Bone marrow (tissue), 2 donors: ENCODE measurements around the gene RANBP9.
A peak's percentile ranks its signal among the peaks of the same experiment; 100 is the strongest.

Experiments used
- DNase-seq, 2 donors: peaks; one replicate each; lab custom pipeline; 2025; lab: John Stamatoyannopoulos, UW

RANBP9 gene

GRCh38 chr6:13648850-13649249 is 62.8 kb downstream of the RANBP9 start:
- DNase-seq: no peak

DNA sequence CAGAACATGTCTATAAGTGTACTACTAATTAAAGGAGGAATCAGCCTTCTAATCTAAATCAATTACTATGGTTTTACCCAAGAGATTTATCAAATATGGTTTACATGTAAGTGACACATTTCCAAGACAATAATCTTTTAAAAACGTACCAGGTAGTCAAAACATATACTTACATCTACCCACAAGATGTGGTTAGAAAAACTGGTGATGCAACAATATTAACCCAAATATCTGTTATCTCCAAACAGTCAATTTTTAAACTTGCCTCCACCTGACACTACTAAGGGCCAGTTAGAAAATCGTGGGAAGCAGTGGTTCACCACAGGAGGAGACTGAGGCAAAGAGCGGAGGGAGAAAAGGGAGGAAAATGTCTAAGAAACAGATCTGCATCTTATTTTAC is 68.5 kb downstream of the RANBP9 start:
- no peak for DNase-seq

GRCh38 chr6:13641315-13641714 is 70.3 kb downstream of the RANBP9 start:
- no peak for DNase-seq

GRCh38 chr6:13638626-13639025 is 73.0 kb downstream of the RANBP9 start:
- DNase-seq: no peak

GRCh38 chr6:13638014-13638413 is 73.6 kb downstream of the RANBP9 start:
- no peak for DNase-seq

- peak in 1 of 2 donors; percentile 27 for DNase-seq
Measured at GRCh38 chr6:13635948-13636658, 75.5 kb downstream of the RANBP9 start.

GRCh38 chr6:13633343-13633742 is 78.3 kb downstream of the RANBP9 start:
- no peak for DNase-seq

DNA sequence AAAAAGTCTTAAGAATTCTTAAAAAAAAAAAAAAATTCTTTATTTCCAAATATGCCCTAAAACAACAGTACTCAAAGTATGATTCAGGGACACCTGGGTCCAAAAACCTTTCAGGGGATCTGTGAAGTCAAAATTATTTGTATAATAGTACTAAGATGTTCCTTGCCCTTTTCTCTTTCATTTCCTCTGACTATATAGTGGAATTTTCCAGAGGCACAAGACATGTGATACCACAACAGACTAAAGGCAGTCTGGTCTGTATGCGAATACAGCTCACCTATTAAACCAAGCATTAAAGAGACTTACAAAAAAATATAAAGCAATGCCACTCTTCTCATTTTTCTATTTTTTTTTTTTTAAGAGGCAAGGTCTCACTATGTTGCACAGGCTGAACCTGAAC is 81.1 kb downstream of the RANBP9 start:
- no peak for DNase-seq

DNA sequence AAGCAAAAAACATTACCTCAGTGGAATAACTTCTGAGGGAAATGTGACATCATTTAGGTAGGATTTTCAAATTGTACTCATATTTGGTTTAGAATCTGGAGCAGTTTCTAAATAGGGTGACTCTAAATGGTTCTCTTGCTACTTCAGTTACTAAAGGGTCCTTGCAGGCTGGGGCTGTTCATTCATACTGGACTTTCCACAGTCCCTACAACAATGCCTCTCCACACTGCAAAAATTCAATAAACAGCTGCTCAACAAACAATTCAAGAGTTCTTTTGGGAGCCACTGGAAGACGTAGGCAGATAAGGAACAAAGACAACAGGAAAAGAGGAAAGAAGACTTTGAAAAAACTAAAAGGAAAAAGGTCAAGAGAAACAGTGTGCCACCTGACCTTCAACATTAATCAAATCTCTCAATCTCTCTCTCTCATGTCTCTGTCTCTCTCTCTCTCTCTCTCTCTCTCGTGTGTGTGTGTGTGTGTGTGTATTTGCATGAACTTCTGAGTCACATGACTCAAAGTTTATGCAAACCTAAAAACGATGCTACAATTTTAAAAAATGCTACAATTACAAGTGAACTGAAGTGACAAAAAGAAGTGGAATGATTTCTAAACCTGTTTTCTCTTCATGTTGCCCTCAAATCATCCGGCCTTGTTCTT is 82.0 kb downstream of the RANBP9 start:
- DNase-seq: no peak

- DNase-seq: peak in 1 of 2 donors; percentile 21
Measured at GRCh38 chr6:13624871-13625288, 86.8 kb downstream of the RANBP9 start.

GRCh38 chr6:13617066-13617465 is 94.6 kb downstream of the RANBP9 start:
- no peak for DNase-seq

- DNase-seq: peak; percentile 6 to 41
Measured at GRCh38 chr6:13615792-13616120, 95.9 kb downstream of the RANBP9 start.

- DNase-seq: peak; percentile 94 to 97
Measured at GRCh38 chr6:13614926-13615791, 96.5 kb downstream of the RANBP9 start, which contains the start of gene NOL7. Gene NOL7, plus strand, starts transcription at chr6:13615335. Its CDS starts 24 bp downstream, at chr6:13615359.

GRCh38 chr6:13614126-13614925 is 97.3 kb downstream of the RANBP9 start:
- DNase-seq: no peak

DNA sequence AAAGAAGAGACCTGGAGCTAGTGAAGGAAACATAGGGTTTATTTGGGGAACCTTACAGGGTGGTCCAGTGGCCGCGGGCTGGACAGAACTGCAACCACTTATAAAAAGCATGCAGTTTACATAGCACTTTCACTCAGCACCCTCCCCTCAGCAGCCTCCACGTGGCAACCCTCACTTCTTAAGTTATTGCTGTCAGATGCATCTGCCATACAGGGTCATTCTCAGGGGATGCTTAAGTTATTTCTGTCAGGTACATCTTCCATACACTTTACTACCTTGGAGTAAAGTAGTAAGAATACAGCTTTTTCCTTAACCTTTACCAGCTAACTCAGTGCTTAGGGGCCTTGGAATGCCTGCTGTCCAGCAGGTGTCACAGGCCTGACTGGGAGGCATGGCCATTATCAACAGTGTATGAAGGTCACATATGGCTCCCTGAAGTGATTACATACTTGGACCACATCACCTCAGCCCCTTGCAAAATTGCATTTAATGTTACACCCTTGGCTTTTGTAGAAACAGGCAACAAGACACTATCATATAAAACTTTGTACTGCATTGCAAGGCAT is 98.5 kb downstream of the RANBP9 start:
- DNase-seq: no peak

GRCh38 chr6:13611715-13612114 is 99.9 kb downstream of the RANBP9 start:
- DNase-seq: peak in 1 of 2 donors; percentile 62

- DNase-seq: no peak
Measured at GRCh38 chr6:13605634-13606033, 106.0 kb downstream of the RANBP9 start.

DNA sequence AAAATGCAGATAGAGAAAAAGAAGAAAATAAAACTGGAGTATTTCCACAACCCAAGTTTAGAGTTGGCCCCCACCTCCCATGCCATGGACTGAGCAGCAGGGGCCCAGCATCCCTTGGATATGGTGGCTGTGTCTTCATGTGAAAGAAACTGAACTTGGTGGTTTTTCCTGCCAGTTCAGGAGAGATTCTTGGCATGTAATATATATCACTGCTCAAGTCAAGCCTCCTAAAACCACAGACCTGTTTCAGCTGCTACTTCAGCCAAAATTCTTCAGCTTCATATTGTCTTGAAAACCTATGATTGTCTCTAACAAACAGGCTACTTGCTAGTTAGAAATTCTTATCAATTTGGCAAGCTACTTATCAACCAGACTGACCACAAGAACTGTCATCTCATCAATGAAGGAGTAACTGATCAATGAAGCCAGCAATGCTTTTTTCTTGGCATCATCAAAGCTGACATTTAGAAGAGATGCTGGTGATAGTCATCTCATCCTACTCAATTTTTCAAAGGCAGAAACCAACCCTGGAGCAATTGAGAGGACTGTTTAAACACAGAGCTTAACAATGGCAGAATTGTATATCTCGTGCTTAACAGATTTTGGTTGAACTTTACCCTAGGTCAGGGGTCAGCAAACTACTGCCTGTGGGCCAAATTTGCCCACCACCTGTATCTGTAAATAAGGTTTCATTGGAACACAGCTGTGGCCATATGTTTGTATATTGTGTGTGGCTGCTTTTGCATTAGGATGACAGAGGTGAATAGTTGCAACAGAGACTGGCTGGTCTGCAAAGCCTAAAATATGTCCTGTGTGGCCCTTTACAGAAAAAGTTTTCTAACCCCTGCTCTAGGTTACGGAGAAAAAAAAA is 106.9 kb downstream of the RANBP9 start:
- DNase-seq: no peak

DNA sequence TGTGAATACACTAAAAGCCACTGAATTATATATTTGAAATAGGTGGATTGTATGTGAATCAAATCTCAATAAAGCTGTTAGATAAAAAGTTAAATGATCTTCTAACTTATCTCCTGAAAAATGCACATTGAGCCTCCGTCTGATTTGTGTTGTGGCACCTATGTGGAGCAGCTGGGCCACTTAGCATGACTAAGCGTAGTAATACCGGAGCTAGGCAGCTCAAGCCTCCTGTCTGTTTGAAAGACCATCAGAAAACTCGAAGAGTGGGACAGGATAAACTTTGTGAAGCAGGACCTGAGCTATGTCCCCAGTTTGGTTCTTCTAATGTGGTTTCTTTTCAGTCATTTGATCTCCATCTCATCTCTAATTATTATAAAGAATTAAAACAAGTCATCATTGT is 107.5 kb downstream of the RANBP9 start:
- DNase-seq: no peak

DNA sequence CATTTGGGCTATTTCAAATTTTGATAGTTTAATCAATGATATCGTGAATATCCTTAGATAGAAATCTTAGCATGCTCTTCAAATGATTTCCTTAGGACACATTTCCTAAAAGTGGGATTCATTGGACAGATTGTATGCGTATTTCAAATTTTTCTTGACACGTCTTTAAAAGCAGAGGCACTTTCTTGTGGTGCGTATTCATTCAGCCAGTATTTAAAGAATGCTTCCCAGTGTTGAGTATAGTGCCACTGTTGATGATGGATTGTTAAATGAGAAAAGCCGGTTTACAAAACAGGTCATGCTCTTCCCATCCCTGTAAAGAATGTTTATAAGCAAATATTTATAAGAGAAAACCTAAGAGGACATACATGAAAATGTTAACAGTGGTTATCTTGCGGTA is 111.6 kb downstream of the RANBP9 start:
- no peak for DNase-seq

DNA sequence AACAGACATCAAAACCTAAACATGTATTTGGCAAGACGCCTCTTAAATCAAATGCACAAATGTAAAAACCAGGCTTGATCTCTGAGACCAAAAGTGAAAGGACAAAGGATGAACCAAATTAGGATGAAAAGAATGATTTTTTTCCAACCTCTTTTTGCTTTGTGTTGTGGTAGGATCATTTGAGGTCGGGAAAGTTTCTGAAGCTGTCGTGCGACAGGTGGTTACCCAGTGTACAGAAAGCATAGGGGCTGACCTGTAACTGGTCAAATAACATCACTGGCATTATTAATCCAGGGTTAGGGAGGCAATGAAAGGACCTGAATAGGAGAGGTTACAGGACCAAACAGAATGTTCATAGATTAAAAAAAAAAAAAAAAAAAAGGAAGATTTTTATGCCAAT is 114.6 kb downstream of the RANBP9 start:
- DNase-seq: no peak
